HCT116 (cell line): ENCODE results near the gene TTC16. TPM values are rescaled to one million over a fixed set of nuclear protein-coding genes. Genes with fewer than 3 reads are reported as not detected.

ENCODE experiments used
- ATAC-seq: fragments of 200-7000 bp; cut with Tn5 transposase; 2 replicates; pipeline ENCODE4 v1.9.1; 2020; ENCODE audit warnings: mild to moderate bottlenecking, moderate library complexity
- BruUV-seq: library from RNA; stranded (reverse); fragments of 400-500 nt; replicated peaks from 2 replicates; lab custom pipeline; 2021; lab: Mats Ljungman, UMichigan
- CTCF ChIA-PET: fragments of 300-600 bp; sonication (Branson Sonifier 250); formaldehyde crosslinking; loops from one replicate; lab custom pipeline; 2021; ENCODE audit warnings: antibody characterized with exemption; lab: Charles Lee
- POLR2A ChIA-PET: fragments of 300-600, 350-600 bp; sonication (Branson Sonifier 250); formaldehyde crosslinking; loops from one replicate; lab custom pipeline; 2021; ENCODE audit warnings: antibody characterized with exemption; lab: Charles Lee
- RAD21 ChIA-PET, 2 experiments: fragments of 300-600 bp; sonication (Branson Sonifier 250); formaldehyde crosslinking; loops; one replicate each; lab custom pipeline; 2023; ENCODE audit warnings: low total read pairs in 2 of 2; ENCODE audit not compliant: uncharacterized antibody in 2 of 2, unreplicated experiment in 2 of 2, low non-redundant PET in 1 of 2; lab: Charles Lee
- DNase-seq: peaks from one replicate; pipeline ENCODE4 v3.0.0-alpha.2; 2010; ENCODE audit warnings: low read depth, low spot score
- H2AFZ ChIP-seq: fragments of 200-600 bp; shearing (Covaris generic), sonication (generic); 2 replicates; pipeline ENCODE4 v1.6.1; 2017; ENCODE audit warnings: low read depth, mixed run types, mixed read lengths, antibody characterized with exemption, low read length; ENCODE audit not compliant: poor library complexity, severe bottlenecking
- H3K27ac ChIP-seq: 2 replicates; pipeline ENCODE4 v1.5.1; 2012; ENCODE audit warnings: low read depth, low read length
- H3K27me3 ChIP-seq: fragments of 200-600 bp; sonication (generic); 2 replicates; pipeline ENCODE4 v1.6.1; 2016; ENCODE audit warnings: mixed run types, low read length, mixed read lengths; ENCODE audit not compliant: insufficient read depth
- H3K36me3 ChIP-seq, 2 experiments: fragments of 200-500 bp in 1 of 2; fragments of 200-600 bp in 1 of 2; sonication (Bioruptor generic) in 1 of 2; sonication (generic) in 1 of 2; 2 replicates each; pipeline versions ENCODE4 v1.5.1 to v1.6.1; 2014 to 2016; ENCODE audit warnings: low read length in 2 of 2, inconsistent platforms in 1 of 2, mixed read lengths in 1 of 2, mixed run types in 1 of 2; ENCODE audit not compliant: insufficient read depth in 2 of 2, control insufficient read depth in 1 of 2
- H3K4me1 ChIP-seq, 2 experiments: fragments of 200-600 bp in 1 of 2; sonication (generic) in 1 of 2; 2 replicates each; pipeline versions ENCODE4 v1.5.1 to v1.6.1; 2012 to 2017; ENCODE audit warnings: low read length in 2 of 2, inconsistent platforms in 1 of 2, mild to moderate bottlenecking in 1 of 2, mixed read lengths in 1 of 2, mixed run types in 1 of 2, moderate library complexity in 1 of 2; ENCODE audit not compliant: insufficient read depth in 2 of 2, control insufficient read depth in 1 of 2
- H3K4me2 ChIP-seq: fragments of 200-600 bp; sonication (generic); 2 replicates; pipeline ENCODE4 v1.6.1; 2017; ENCODE audit warnings: mixed run types, low read length, mixed read lengths
- H3K4me3 ChIP-seq, 2 experiments: fragments of 200-600 bp in 1 of 2; sonication (generic) in 1 of 2; replicated peaks in 1 of 2; 2 replicates each; pipeline ENCODE4 v1.5.1; 2011 to 2016; ENCODE audit warnings: low read length in 2 of 2, control low read depth in 1 of 2, low read depth in 1 of 2, mild to moderate bottlenecking in 1 of 2, mixed read lengths in 1 of 2, mixed run types in 1 of 2
- H3K79me2 ChIP-seq: fragments of 200-600 bp; sonication (generic); 2 replicates; pipeline ENCODE4 v1.6.1; 2017; ENCODE audit warnings: mild to moderate bottlenecking, mixed run types, low read length, moderate library complexity, mixed read lengths; ENCODE audit not compliant: insufficient read depth
- H3K9ac ChIP-seq: fragments of 200-600 bp; sonication (generic); 2 replicates; pipeline ENCODE4 v1.6.1; 2016; ENCODE audit warnings: low read length, mixed read lengths
- H3K9me2 ChIP-seq: fragments of 200-600 bp; sonication (generic), shearing (Covaris generic); 2 replicates; pipeline ENCODE4 v1.6.1; 2017; ENCODE audit warnings: mixed run types, mild to moderate bottlenecking, moderate library complexity; ENCODE audit not compliant: insufficient read depth
- H3K9me3 ChIP-seq, 2 experiments: fragments of 200-500 bp in 1 of 2; fragments of 200-600 bp in 1 of 2; sonication (Bioruptor generic) in 1 of 2; sonication (generic) in 1 of 2; 2 replicates each; pipeline ENCODE4 v1.6.1; 2014 to 2017; ENCODE audit warnings: low read length in 2 of 2, mixed read lengths in 2 of 2, inconsistent platforms in 1 of 2, low read depth in 1 of 2, mild to moderate bottlenecking in 1 of 2, mixed run types in 1 of 2, moderate library complexity in 1 of 2; ENCODE audit not compliant: control insufficient read depth in 1 of 2, insufficient read depth in 1 of 2
- H4K20me1 ChIP-seq: fragments of 200-600 bp; sonication (generic), shearing (Covaris generic); 2 replicates; pipeline ENCODE4 v1.6.1; 2017; ENCODE audit warnings: mixed run types, mild to moderate bottlenecking, moderate library complexity; ENCODE audit not compliant: insufficient read depth
- ATF3 ChIP-seq: IDR thresholded peaks from 2 replicates; pipeline ENCODE4 v1.6.1; 2012
- CEBPB ChIP-seq: IDR thresholded peaks from 2 replicates; pipeline ENCODE4 v1.6.1; 2012; ENCODE audit warnings: low read depth
- EGR1 ChIP-seq: IDR thresholded peaks from 2 replicates; pipeline ENCODE4 v1.6.1; 2012; ENCODE audit warnings: low read depth
- EZH2 ChIP-seq: fragments of 200-600 bp; sonication (generic); IDR thresholded peaks from 2 replicates; pipeline ENCODE4 v1.6.1; 2017; ENCODE audit warnings: antibody characterized with exemption, mixed run types
- FOSL1 ChIP-seq: IDR thresholded peaks from 2 replicates; pipeline ENCODE4 v1.6.1; 2012; ENCODE audit warnings: low read depth
- JUND ChIP-seq: IDR thresholded peaks from 2 replicates; pipeline ENCODE4 v1.6.1; 2012
- MAX ChIP-seq: IDR thresholded peaks from 2 replicates; pipeline ENCODE4 v1.6.1; 2012
- POLR2A ChIP-seq: IDR thresholded peaks from 2 replicates; pipeline ENCODE4 v1.7.0; 2011; ENCODE audit warnings: borderline replicate concordance; ENCODE audit not compliant: insufficient read depth, insufficient read length; ENCODE audit errors: extremely low read depth
- POLR2AphosphoS5 ChIP-seq: IDR thresholded peaks from 2 replicates; pipeline ENCODE4 v1.6.1; 2011; ENCODE audit warnings: mild to moderate bottlenecking, low read depth, low read length, moderate library complexity
- RAD21 ChIP-seq: IDR thresholded peaks from 2 replicates; pipeline ENCODE4 v1.6.1; 2012; ENCODE audit warnings: low read depth, mild to moderate bottlenecking
- REST ChIP-seq: IDR thresholded peaks from 2 replicates; pipeline ENCODE4 v1.6.1; 2012; ENCODE audit warnings: low read depth
- SP1 ChIP-seq: IDR thresholded peaks from 2 replicates; pipeline ENCODE4 v1.6.1; 2012; ENCODE audit warnings: low read depth
- SRF ChIP-seq: IDR thresholded peaks from 2 replicates; pipeline ENCODE4 v1.6.1; 2012; ENCODE audit warnings: low read depth
- TCF7L2 ChIP-seq: IDR thresholded peaks from 2 replicates; pipeline ENCODE4 v1.7.0; 2011; ENCODE audit warnings: borderline replicate concordance, inconsistent platforms; ENCODE audit not compliant: insufficient read depth, insufficient read length; ENCODE audit errors: extremely low read depth
- YY1 ChIP-seq: IDR thresholded peaks from 2 replicates; pipeline ENCODE4 v1.6.1; 2011; ENCODE audit warnings: low read length, low read depth, moderate library complexity, mild to moderate bottlenecking; ENCODE audit not compliant: insufficient replicate concordance; ENCODE audit errors: extremely low read depth
- ZFX ChIP-seq: fragments of 450-650 bp; IDR thresholded peaks from 2 replicates; pipeline ENCODE4 v1.6.1; 2017
- intact Hi-C: fragments of 100-400 bp; cut with micrococcal nuclease; formaldehyde crosslinking; loops from 2 replicates; pipeline ENCODE4 v1.10.0; 2022
- total RNA-seq: library from RNA; stranded (reverse); gene quantifications from one replicate; pipeline ENCODE4 v1.2.1, GENCODE V29; 2021; ENCODE audit not compliant: unreplicated experiment

TTC16 gene
- total RNA-seq, 1 experiment from 2014 or later: not detected

GRCh38 chr9:127708952-127709587, 6.8 kb upstream of the TTC16 start:
- POLR2A ChIA-PET: no interaction called here
- CTCF ChIA-PET: interaction anchor here (0.9 kb wide), 1 partner anchor 26 kb away, joined by 4 read pairs; the partner anchor contains the start of gene TOR2A

More at GRCh38 chr9:127708952-127709587, 6.8 kb upstream of the TTC16 start:
- H3K4me3 ChIP-seq: no peak overlapping the region
- no TSS peak for BruUV-seq
- H3K9ac ChIP-seq: no peak overlapping the region
- H3K27me3 ChIP-seq: no peaks in the 10 kb centered on the region
- no peak for DNase-seq
- no peaks in the 10 kb centered on the region for H4K20me1 ChIP-seq
- H3K4me1 ChIP-seq: peaks cover 7 to 18% of the 10 kb centered on the region in 2 experiments
- peaks cover 7% of the 10 kb centered on the region; the same call in 1 of the 2 replicates for H3K79me2 ChIP-seq
- H3K4me2 ChIP-seq: no peak overlapping the region
- H3K9me3 ChIP-seq: no peaks in the 10 kb centered on the region
- no peak overlapping the region for H3K27ac ChIP-seq
- TF ChIP-seq JUND: no peak
- TF ChIP-seq EGR1: no peak
- TF ChIP-seq CEBPB: no peak
- no peak for TF ChIP-seq MAX
- TF ChIP-seq POLR2AphosphoS5: no peak
- TF ChIP-seq SP1: no peak
- no peak for TF ChIP-seq RAD21
- no peak for TF ChIP-seq YY1
- TF ChIP-seq POLR2A: no peak
- TF ChIP-seq FOSL1: no peak
- no peak for TF ChIP-seq SRF
- no peak for TF ChIP-seq REST
- no peak for TF ChIP-seq ATF3
- TF ChIP-seq TCF7L2: no peak
- TF ChIP-seq EZH2: no peak
- no peak for TF ChIP-seq ZFX
- H2AFZ ChIP-seq: no peak overlapping the region
- RAD21 ChIA-PET: no interaction called here
- peaks cover 0 to 4% of the 10 kb centered on the region in 2 experiments; a peak in 1 of 4 replicates for H3K36me3 ChIP-seq
- intact Hi-C loops: no loop called here
- no peaks in the 10 kb centered on the region for H3K9me2 ChIP-seq
- ATAC-seq: no peak
